Eye (tissue), 1 donor: ENCODE data around the gene PTPRN2.
"Not testable (repeated sequence)": the region's sequence is repeated elsewhere in the genome, so short reads cannot be mapped to it uniquely, and the experiment has no call there.

Source experiments
- DNase-seq: peaks from one replicate; pipeline ENCODE4 v3.0.0-alpha.2; 2015

The PTPRN2 gene

DNA sequence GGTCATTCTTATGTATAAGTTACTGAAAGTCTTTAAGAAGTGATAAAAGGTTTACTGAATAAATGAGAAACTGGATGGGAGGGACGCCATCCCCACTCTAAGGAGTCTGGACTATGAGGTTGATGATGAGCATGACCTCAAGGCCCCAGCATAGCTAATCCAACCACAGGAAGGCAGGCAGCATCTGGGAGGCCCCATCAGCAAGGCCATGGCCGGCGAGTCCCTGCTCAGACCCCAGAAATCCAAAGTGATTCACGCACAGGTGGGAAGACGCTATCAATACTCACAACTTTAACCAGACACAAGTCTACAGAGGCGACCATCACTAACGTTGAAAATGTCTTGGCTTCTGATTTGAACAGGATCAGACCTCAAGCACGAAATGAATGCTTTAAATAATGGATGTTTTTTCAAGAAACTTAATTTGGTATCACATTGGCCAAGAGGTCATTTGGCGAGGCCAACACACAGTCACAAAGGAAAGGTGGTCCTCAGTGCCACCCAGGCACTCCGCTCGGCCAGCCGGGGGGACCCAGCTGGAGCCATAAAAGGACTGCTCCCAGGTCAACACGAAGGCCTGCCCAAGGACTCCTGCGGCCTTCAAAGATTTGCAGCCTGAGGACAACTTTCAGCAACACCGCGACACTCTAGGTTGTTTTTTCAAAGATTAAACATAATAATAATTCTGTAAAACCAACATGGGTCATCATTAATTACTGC, 228.5 kb downstream of the PTPRN2 start:
- no peak for DNase-seq

DNA sequence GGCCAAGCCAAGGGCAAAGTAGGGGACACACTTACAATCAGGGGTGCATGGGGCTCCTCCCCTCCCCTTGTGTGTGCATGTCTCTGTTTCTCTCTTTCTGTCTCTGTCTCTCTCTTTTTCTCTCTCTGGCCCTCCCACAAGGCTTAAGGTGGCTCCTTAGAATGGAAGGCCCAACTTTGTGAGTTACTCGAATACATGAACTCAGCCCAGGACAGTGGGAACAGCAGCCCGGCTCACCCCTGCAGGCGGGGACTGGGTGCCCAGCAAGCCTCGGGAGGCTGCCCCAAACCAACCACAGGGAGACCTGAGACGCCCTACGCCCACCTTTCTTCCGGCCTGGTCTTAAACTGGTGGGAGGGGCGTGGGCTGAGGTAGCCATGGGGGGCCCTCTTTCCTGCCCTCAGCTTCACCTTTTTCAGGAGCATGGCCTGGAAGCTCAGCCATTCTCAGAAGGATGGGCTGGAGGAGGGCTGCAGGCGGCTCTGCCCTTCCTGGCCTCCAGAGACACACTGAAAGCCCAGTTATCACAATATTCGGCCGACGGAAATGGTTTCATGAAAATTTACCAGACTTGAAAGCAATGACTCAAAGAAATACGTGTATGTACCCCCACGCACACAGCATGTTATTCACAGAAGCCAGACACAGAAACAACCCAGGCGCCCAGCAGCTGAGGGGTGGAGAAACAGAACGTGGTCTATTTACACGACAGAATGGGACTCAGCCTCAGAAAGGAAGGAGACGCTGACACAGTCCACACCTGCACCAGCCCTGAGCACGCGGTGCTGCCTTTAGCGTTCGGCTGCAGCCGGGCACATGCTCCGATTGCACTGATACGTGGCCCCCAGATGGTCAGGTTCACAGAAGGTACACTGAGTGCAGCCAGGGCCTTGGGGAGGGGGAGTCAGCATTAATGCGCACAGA, 229.5 kb downstream of the PTPRN2 start:
- DNase-seq, result no peak

DNA sequence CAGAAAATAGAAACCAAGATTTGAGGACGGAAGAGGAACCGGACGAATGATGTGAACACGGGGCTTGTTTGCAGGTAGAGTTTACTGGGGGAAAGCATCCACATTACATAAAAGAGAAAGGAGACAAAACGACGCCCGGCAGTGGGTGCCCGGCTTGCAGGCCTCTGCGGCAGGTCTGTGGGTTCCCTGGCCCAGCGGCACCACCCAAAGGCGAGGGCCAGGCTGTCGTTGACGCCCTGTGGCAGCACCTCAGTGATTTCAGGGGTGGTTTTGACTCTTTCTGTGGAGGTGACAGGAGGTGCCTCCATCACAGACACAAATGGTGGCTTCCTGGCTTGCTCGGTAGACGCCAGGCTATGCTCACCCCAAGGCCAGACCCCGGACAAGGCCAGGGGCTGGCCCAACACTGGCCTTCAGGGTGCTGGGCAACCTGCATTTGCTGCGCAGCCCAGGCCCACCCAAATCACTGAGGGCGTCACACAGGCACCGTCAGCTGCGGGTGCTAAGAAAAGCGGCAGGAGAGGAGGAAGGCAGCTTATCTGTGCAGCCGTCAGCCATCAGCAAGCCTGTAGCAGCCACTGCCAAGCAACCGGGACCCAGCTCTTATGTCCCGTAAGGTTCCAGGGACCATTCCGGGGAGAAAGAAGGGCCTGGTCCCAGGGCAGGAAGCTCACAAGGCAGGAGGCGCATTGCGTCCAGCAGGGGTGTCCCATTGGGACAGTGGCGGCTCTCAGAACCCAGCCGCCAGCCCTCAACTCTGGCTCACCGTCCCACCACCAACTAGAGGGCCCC, 230.3 kb downstream of the PTPRN2 start:
- no peak for DNase-seq

DNA sequence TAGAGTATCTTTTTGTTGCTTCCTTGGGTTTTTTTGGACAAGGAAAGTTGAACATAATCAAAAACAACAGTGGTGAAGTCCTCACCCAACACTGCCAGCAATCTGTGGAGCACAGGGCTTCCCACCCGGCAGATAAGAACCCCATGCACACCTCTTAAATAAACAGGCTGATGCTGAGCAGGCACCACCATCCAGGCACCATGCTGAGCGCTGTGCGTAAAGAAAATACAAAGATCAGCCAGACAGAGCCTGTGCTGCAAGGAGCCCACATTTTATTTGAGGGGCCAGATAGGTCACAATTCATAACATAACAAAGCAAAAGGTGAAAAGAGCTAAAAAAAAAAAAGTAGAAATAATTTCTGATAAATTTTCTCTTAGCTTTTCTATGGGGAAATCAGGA, 231.2 kb downstream of the PTPRN2 start:
- no peak for DNase-seq

DNA sequence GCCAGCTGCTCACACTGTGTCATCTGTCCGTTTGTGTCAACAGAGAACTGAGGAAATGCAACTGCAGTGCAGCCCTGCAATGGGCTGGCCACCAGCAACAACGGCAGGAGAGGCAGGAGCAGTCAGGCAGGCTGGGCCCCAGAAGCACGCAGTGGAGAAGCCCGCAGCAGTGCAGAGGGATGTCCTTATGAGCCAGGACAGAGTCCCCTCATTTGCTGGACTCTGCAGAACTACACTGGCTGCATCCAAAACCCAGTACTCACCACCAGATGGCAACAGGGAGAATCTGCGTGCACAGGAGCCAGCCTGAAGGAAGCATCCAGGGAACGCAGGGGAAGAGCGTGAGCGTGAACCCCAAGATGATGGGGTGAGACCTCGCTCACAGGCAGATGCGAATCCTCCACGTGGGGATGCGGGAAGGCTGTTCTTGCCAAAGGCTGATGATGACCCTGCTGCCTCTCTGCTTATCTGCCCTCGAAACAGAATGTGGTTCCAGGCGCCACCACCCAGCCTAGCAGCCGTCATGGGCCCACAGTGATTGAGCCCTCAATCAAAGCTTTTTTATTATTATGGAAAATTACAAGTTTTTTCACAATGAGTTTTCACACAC, 232.1 kb downstream of the PTPRN2 start:
- no peak for DNase-seq

DNA sequence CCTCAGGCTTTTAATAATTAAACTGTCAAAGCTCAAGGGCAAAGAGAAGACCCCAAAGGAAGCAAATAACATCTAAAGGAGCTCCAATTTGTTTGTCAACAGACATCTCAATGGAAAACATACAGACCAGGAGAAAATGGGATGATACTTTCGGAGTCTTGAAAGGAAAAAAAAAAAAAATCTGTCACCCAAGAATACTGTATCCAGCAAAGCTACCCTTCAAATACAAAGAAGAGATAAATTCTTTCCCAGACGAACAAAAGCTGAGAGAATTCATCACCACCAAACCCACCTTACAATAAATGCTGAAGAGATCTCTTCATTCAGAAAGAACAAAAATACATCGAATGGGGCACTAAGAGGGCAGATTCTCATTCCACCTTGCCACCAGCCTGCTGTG, 232.8 kb downstream of the PTPRN2 start:
- no peak for DNase-seq

DNA sequence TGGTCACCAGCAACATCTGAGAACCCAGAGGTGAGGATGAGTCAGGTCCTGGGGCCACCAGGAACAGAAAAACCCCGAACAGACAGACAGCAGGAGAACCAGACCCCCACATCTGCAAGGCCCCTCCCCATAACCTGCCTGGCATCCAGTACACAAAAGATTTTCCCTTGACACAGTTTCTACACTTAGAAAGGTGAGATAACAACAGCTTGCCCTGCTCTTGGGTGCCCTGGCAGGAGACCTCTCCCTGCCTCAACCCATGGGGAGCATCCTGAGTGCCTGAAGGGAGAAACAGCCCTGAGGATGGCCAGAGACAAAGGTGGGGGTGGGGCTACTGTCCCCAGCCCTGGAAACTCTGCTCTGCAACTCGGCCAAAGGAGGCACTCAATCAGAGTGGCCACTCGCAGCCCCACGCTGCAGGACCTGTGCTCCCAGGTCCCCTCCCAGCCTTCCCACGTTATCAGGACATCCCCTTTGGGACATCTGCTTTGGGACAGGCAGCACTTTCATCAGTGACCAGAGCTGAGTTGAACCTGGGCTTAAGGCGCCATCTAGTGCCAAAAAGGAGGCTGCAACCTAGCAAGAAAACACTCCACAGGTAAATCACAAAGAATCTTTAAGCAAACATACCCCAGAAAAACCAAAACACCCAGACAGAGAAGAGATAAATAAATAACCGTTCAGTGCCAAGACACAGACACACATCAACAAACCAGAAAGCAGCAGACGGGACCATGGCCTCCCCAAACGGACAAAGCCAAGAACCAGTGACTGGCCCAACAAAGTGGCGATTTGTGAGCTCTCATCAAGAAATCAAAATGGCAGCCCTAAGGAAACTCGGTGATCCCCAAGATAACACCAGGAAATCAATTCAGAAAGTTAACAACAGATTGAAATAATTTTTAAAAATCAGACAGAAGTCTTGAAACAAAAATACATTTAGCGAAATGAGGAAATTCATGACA, 233.7 kb downstream of the PTPRN2 start:
- peak; percentile 77 for DNase-seq

DNA sequence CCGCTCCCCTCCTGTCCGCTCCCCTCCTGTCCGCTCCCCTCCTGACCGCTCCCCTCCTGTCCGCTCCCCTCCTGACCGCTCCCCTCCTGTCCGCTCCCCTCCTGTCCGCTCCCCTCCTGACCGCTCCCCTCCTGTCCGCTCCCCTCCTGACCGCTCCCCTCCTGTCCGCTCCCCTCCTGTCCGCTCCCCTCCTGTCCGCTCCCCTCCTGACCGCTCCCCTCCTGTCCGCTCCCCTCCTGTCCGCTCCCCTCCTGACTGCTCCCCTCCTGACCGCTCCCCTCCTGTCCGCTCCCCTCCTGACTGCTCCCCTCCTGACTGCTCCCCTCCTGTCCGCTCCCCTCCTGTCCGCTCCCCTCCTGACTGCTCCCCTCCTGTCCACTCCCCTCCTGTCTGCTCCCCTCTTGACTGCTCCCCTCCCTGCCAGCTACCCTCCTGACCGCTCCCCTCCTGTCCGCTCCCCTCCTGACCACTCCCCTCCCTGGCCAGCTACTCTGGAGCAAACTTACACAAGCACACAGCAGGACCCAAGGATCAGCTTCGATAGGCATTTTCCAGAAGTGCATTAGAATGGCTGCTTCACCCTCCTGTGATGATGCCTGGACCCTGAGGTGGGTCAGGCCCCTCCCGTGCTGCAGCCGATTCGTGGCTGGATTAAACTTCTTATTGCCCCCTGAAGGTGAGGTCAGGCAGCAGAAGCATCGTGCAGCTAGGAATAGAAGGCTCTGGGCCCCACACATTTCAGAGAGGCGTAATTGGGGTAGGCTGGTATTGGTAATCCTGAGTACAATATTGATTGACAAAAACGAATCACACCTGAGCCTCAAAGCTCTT, 235.5 kb downstream of the PTPRN2 start:
- not testable (repeated sequence) for DNase-seq

DNA sequence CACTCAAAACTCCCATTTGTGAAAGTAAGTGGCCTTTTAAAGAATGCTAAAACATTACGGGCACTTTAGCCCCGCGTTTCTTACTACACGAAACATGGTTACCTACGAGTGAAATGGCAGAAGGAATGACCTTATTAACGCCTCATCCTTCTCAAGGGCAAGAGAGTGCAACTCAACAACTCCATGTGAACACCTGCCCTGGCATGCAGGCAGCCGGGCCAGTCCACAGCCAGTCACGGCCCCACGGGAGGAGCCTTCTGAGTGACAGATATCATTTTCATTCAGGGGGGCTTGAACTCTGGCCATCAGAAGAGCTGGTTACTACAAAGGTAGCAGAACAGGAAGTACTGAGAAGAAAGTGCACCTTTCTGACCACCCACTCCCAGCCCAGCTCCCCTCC, 236.1 kb downstream of the PTPRN2 start:
- DNase-seq, result no peak

DNA sequence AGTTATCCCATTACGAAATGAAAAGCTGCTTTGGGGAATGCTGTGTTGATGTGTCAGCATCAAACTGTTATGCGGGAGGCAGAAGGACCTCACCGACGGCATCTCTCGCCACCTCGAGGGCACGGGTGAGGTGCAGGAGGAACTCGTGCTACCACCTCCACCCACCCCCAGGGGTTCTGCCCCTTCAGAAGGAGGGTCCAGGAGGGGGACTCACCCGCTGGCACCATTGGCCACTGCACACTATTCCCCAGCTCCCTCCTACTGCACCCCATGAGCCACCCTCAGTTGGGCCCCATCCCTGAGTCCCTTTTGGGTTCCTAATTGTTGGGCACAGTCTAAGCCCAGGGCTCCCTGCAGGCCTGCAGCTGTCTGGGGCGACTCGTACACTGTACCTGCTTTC, 236.6 kb downstream of the PTPRN2 start:
- no peak for DNase-seq

DNA sequence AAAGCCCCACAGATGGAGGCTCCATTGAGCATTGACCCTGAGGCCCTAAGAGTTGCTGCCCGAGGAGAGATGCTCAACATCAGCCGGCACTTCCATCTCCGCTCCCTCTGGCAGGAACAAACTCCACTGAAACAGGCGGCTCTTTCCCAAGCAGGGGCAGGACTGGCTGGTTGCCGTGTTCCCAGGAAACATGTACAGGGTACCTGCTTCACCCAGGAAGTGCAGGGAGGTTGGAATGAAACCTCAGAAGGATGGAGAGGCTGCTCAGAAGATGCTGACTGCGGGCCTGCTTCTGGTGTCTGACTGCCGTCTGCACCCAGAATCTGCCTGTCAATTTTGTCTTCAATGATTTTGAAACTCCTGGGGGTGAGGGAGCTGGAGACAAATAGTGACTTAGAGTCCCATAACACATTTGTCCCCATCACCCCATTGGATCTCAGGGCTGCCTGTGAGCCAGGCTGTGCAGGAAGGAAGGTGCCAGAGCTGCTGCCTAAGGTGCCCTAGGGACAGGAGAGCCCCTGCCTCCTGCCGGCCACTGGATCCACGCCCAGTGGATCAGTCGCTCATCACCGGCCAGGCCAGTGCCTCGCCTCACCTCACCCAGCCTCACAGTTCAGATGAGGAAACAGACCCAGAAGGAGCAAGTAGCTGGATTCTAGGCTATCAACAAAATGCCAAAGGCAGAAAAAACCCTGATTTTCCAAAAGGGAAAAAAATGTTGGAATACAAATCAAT, 237.3 kb downstream of the PTPRN2 start:
- DNase-seq, result no peak

DNA sequence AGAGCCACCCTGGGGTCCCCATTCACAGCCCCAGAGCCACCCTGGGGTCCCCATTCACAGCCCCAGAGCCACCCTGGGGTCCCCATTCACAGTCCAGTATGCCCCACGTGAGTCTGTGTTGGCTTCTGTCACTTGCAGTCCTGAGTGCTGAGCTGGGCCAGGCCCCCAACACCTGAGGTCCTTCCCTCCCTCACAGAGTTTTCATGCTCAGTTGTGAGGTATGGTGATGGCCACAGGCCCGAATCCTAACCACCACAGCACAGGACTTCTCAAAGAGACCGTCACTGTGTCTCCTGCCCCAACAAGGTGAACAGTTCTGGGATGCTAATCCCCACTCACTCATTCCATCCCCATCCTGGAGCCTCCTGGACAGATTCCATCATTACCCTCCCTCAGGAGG, 239.2 kb downstream of the PTPRN2 start:
- no peak for DNase-seq

DNA sequence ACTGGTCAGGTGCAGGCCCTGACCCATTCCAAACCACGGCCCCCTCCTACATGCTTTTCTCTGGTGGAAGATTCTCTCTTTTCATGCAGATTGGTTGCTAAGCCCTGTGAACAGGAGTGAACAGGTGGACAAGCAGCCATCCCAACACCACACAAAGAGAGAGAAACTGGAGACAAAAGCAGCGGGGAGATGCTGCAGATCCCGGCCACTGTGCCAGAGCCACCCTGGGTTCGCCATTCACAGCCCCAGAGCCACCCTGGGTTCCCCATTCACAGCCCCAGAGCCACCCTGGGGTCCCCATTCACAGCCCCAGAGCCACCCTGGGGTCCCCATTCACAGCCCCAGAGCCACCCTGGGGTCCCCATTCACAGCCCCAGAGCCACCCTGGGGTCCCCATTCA, 239.6 kb downstream of the PTPRN2 start:
- not testable (repeated sequence) for DNase-seq

DNA sequence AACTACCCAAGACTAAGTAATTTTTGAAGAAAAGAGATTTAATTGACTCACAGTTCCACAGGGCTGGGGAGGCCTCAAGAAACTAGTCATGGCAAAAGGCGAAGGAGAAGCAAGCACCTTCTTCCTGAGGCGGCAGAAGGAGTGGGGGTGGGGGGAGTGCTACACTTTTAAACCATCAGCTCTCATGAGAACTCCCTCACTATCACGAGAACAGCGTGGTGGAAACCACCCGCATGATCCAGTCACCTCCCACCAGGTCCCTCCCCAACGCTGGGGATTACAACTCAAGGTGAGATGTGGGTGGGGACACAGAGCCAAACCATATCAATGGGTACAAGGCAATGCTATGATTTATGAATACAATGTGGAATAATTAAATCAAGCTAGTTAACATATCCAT, 241.9 kb downstream of the PTPRN2 start:
- no peak for DNase-seq

DNA sequence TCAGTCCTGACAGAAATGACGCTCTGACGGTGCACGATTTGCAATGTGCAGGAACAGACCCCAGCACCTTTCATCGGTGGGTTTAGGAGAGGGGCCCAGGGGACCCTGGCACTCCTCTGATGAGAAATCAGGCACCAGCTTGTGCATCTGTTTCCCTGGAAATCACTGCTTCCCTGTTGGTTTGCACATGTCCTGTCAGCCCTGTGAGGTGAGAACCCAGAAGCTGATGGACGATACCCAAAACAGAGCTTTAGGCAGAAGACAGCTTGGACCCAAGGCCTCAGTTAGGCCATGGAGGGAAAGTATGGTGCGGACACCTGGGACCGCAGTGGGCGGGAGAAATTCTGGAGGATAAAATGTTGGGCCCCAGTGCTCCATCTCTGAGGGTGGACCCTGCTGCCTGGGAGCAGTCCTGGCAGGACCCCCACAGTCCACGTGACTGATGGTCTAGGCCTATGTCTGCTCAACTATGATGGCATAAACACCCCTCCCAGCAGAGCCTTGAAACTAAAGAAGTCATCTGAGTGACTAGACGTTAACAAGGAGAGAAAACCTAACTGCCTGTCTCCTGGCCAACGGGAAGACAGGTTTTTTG, 242.8 kb downstream of the PTPRN2 start:
- DNase-seq, result no peak

DNA sequence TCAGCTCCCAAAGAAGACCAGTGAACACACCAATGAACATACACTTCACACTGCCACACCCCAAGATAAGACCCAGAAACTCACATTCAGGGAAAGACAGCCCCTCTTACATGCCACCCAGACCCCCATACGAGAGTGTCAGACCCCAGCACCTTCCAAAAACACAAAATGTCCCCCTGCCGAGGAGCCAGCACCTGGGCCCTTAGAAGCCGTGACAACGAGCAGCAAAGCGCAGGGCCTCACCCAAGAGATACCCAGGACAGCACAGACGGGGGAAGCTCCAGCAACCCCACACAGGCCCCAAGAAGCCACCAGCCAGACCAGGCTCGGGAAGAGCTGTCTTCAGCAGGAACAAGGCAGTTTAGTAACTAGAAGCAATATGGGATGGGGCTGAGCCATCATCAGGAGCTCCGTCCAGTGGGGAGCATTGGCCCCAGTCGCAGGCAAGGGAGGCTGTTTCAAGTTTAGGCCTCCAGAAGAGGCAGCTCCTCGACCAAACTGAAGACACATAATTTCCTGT, 243.6 kb downstream of the PTPRN2 start:
- no peak for DNase-seq

DNA sequence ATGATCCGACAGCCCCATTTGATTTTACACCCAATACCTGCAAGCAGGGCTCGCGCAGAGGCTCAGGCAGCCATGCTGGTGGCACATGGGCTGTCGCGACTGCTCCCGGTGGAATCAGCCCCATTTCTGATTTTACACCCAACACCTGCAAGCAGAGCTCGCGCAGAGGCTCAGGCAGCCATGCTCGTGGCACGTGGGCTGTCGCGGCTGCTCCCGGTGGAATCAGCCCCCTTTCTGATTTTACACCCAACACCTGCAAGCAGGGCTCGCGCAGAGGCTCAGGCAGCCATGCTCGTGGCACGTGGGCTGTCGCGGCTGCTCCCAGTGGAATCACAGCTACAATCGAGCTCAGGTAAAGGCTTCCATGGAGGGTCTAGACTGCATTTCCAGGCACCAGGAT, 244.1 kb downstream of the PTPRN2 start:
- no peak for DNase-seq

DNA sequence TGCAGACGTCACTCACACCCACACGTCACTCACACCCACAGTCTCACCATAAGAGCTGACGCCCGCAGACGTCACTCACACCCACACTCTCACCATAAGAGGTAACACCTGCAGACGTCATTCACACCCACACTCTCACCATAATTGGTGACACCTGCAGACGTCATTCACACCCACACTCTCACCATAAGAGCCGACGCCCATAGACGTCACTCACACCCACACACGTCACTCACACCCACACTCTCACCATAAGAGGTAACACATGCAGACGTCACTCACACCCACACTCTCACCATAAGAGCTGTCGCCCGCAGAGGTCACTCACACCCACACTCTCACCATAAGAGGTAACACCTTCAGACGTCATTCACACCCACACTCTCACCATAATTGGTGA, 246.5 kb downstream of the PTPRN2 start:
- not testable (repeated sequence) for DNase-seq

DNA sequence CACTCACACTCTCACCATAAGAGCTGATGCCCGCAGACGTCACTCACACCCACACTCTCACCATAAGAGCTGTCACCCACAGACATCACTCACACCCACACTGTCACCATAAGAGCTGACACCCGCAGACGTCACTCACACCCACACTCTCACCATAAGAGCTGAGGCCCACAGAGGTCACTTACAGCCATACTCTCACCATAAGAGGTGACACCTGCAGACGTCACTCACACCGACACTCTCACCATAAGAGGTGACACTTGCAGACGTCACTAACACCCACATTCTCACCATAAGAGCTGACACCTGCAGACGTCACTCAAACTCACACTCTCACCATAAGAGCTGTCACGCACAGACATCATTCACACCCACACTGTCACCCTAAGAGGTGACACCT, 250.7 kb downstream of the PTPRN2 start:
- not testable (repeated sequence) for DNase-seq
